ENCODE results near the gene LRP8. TPM values are rescaled to one million over a fixed set of nuclear protein-coding genes. Genes with fewer than 3 reads are reported as not detected.

LRP8 gene
- total and polyA plus RNA-seq, 9 of the 15 experiments (the other 6 are each of a cell fraction or from before 2014, with no cell fraction given), result 7.1 to 56.1 (median 31.3) TPM

DNA sequence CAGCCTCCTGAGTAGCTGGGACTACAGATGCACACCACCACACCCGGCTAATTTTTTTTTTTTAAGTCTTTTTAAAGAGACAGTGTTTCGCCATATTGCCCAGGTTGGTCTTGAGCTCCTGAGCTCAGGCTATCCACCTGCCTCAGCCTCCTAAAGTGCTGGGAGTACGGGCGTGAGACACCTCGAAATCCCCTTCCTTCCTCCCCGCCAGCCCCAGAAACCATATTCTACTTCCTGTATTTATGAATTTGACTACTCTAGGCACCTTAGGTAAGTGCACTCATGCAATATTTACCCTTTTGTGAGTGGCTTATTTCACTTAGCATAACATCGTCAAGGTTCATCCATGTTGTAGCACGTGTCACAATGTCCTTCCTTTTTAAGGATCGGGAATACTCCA is 6.9 kb upstream of the LRP8 start:
- H3K4me1 ChIP-seq (replicated peaks in 1 of 2; ENCODE audit: control insufficient read depth in 2 of 2, insufficient read depth in 2 of 2, low read length in 2 of 2), result no peaks in the 10 kb centered on the region
- intact Hi-C loops (cut with micrococcal nuclease) (no loop called here), in situ Hi-C loops (cut with MboI) (no loop called here)
- H3K27me3 ChIP-seq (ENCODE audit: control insufficient read depth in 2 of 2, insufficient read depth in 2 of 2, low read length in 2 of 2), result peaks cover 24 to 47% of the 10 kb centered on the region in 2 experiments
- no peaks in the 10 kb centered on the region for H3K9me3 ChIP-seq (replicated peaks; ENCODE audit: control insufficient read depth, insufficient read depth, low read depth, low read length)
- no peak overlapping the region for H3K27ac ChIP-seq (ENCODE audit: extremely low read depth, low read depth, low read length)
- TF ChIP-seq BHLHE40 (IDR thresholded peaks at IDR 0.05; ENCODE audit: low read length) (no peak), ZFP36 (IDR thresholded peaks at IDR 0.05; ENCODE audit: low read depth, low read length, partially characterized antibody) (peak; percentile 5), ZFP30 (CRISPR knock-in tag; IDR thresholded peaks at IDR 0.05; ENCODE audit: borderline replicate concordance) (no peak), HLTF (IDR thresholded peaks at IDR 0.05) (no peak), SRSF7 (optimal IDR thresholded peaks at IDR 0.05; ENCODE audit: low read depth, low read length) (no peak), NFYB (IDR thresholded peaks at IDR 0.05; ENCODE audit: extremely low read depth, insufficient read length) (no peak), ZNF239 (CRISPR knock-in tag; IDR thresholded peaks at IDR 0.05) (no peak)
- TF ChIP-seq, protein P1, sequence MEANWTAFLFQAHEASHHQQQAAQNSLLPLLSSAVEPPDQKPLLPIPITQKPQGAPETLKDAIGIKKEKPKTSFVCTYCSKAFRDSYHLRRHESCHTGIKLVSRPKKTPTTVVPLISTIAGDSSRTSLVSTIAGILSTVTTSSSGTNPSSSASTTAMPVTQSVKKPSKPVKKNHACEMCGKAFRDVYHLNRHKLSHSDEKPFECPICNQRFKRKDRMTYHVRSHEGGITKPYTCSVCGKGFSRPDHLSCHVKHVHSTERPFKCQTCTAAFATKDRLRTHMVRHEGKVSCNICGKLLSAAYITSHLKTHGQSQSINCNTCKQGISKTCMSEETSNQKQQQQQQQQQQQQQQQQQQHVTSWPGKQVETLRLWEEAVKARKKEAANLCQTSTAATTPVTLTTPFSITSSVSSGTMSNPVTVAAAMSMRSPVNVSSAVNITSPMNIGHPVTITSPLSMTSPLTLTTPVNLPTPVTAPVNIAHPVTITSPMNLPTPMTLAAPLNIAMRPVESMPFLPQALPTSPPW (CRISPR knock-in tag; IDR thresholded peaks at IDR 0.05), result no peak
- ChIA-PET CTCF (ENCODE audit: low intra/inter-chr PET ratio) (no interaction called here), POLR2A (interaction anchor here (0.7 to 1.4 kb wide), 2 partner anchors 9 to 21 kb away, joined by 3 to 6 read pairs; no protein-coding TSS in a partner anchor)
- 8% methylated on average over 9 of the region's 9 CpGs for WGBS (ENCODE audit: insufficient coverage, low coverage, missing lambda C conversion rate)
- no peak overlapping the region for H3K9ac ChIP-seq (ENCODE audit: insufficient read depth in 1 of 2, low read depth in 2 of 2, low read length in 2 of 2)
- H3K79me2 ChIP-seq (ENCODE audit: control insufficient read depth, insufficient read depth, low read length), result no peaks in the 10 kb centered on the region
- DNase-seq (ENCODE audit: extremely low read depth in 1 of 4, low spot score in 3 of 4) (no peak), ATAC-seq (no peak; the same call in 1 of the 3 replicates), FAIRE-seq (peak; percentile 29)
- no TSS peak for BruUV-seq (replicated peaks)
- no peaks in the 10 kb centered on the region for H3K36me3 ChIP-seq (ENCODE audit: control insufficient read depth, insufficient read depth, low read length)
- H3K9me1 ChIP-seq (ENCODE audit: control insufficient read depth, insufficient read depth, low read length), result no peaks in the 10 kb centered on the region
- H2AFZ ChIP-seq (ENCODE audit: low read depth, low read length), result peak overlapping the region; percentile 11; the same call in 1 of the 2 replicates
- no peaks in the 10 kb centered on the region for H4K20me1 ChIP-seq (replicated peaks; ENCODE audit: control insufficient read depth, insufficient read depth, low read length)
- no peak overlapping the region for H3K4me2 ChIP-seq (ENCODE audit: insufficient read depth, low read length)
- no peak overlapping the region for H3K4me3 ChIP-seq

Data from K562 (cell line).